Fibroblast of villous mesenchyme (primary cell): Measurements from ENCODE around the gene ASAP3. TPM values are rescaled to one million over a fixed set of nuclear protein-coding genes. Genes with fewer than 3 reads are reported as not detected.
A peak's percentile ranks its signal among the peaks of the same experiment; 100 is the strongest.

ENCODE experiments used
- DNase-seq: peaks from one replicate; pipeline ENCODE4 v3.0.0-alpha.2; 2010; ENCODE audit warnings: low read depth
- H3K4me3 ChIP-seq: 2 replicates; pipeline ENCODE4 v1.5.1; 2011; ENCODE audit warnings: low read depth, mild to moderate bottlenecking, low read length
- CTCF ChIP-seq: IDR thresholded peaks from 2 replicates; pipeline ENCODE4 v1.5.1; 2012; ENCODE audit warnings: low read depth, mild to moderate bottlenecking, low read length; ENCODE audit not compliant: insufficient read depth
- total RNA-seq: library from RNA; depleted of rRNA; stranded (reverse); fragments of >200 nt; gene quantifications from 2 replicates; pipeline ENCODE4 v1.2.3, GENCODE V29; 2012

The ASAP3 gene
- total RNA-seq, 1 donor: 35.0 TPM

DNA sequence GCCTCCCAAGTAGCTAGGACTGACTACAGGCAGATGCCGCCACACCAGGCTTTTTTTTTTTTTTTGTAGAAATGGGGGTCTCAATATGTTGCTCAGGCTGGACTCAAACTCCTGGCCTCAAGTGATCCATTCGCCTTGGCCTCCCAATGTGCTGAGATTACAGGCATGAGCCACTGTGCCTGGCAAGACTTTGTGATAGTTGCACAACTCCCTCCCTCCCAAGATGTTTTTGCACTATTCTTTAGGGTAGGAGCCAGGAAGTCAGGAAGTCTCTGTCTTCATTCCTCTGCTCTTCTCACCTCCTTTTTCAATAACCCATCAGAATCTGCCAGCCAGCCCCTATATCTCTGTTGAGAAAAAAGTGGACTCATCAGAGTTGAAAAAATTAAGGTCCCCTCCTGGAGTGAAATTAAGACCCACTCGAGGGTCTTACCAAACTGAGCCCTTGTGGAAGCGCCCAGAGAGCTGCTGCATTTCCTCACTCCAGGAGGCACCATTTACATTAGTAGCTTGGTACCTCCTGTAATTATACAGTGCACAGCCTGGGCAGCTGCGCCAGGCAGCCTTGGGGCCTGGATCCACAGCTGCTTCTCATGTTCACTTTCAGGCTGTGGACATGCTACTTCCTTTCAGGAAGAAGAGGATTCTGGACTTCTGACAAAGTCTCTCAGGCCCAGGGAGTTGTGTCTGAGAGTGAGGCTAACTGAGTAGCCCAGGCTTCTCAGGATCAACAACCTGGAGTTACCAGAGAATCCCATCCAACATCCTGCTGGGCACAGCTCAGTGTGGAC, 83.5 kb downstream of the ASAP3 start:
- H3K4me3 ChIP-seq: no peak overlapping the region
- TF ChIP-seq CTCF: no peak
- DNase-seq: peak; percentile 66

DNA sequence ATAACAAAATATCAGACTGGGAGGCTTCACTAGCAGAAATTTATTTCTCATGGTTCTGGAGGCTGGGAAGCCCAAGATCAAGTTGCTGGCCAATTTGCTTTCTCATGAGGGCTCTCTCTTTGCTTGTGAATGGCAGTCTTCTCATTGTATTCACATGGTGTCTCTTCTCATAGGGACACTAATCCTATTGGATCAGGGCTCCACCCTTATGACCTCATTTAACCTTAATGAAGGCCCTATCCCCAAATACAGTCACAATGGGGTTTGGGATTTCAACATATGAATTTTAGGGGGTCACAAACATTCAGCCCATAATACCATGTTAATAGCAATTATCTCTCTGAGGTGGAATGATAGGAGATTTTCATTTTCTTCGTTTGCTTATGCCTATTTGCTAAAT, 84.8 kb downstream of the ASAP3 start:
- no peak for TF ChIP-seq CTCF
- no peak for DNase-seq
- no peak overlapping the region for H3K4me3 ChIP-seq

GRCh38 chr1:23397908-23398307, 86.1 kb downstream of the ASAP3 start:
- TF ChIP-seq CTCF: no peak
- DNase-seq: no peak
- H3K4me3 ChIP-seq: no peak overlapping the region

GRCh38 chr1:23396380-23396779, 87.6 kb downstream of the ASAP3 start:
- no peak for DNase-seq
- no peak for TF ChIP-seq CTCF
- no peak overlapping the region for H3K4me3 ChIP-seq

DNA sequence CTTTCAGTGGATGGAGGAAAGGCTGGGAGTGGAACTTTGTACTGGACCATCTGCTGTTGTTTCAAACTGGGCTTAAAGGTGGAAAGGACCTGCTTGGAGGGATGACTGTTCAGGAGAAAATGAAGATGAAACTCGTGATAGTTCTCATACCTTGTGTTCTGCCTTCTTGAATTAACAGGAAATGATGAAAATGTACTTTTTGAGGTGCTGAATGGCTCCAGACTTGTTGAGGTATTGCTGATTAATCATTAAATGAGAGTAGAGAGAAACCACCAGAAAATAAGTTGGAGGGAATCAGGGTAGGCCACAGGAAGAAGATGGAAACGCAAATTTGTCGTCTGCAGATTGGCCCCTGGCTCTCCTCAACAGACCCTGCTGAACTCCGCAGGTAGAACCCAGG, 88.1 kb downstream of the ASAP3 start:
- DNase-seq: no peak
- no peak for TF ChIP-seq CTCF
- no peak overlapping the region for H3K4me3 ChIP-seq

- TF ChIP-seq CTCF: no peak
- no peak for DNase-seq
- H3K4me3 ChIP-seq: peak overlapping the region; percentile 0
Observed at GRCh38 chr1:23395154-23395724, 88.7 kb downstream of the ASAP3 start.
